Gastrocnemius medialis (tissue), 4 donors: ENCODE results near the gene SHLD1. TPM values are rescaled to one million over a fixed set of nuclear protein-coding genes. Genes with fewer than 3 reads are reported as not detected.

Source experiments
- ATAC-seq, 2 donors: fragments of 150-250 bp; one replicate each; pipeline ENCODE4 v1.9.1; 2016
- DNase-seq, 2 donors: peaks; one replicate each; pipeline ENCODE4 v3.0.0-alpha.2; 2019
- H3K27ac ChIP-seq, 4 donors: fragments of 200-600 bp; sonication (generic); 1 replicate in 1 of 4; 2 replicates in 3 of 4; pipeline ENCODE4 v1.5.1; 2016 to 2018; ENCODE audit warnings: mild to moderate bottlenecking in 2 of 4, moderate library complexity in 1 of 4
- H3K27me3 ChIP-seq, 3 donors: fragments of 200-600 bp; sonication (generic) in 2 of 3; 1 replicate in 1 of 3; 2 replicates in 2 of 3; pipeline versions ENCODE4 v1.5.1 to v1.6.0; 2016 to 2019; ENCODE audit warnings: mild to moderate bottlenecking in 1 of 3, moderate library complexity in 1 of 3
- H3K36me3 ChIP-seq, 2 donors: fragments of 200-600 bp; sonication (generic) in 1 of 2; one replicate each; pipeline ENCODE4 v1.5.1; 2017 to 2018
- H3K4me1 ChIP-seq, 2 donors: fragments of 200-600 bp; sonication (generic) in 1 of 2; one replicate each; pipeline ENCODE4 v1.5.1; 2016 to 2017; ENCODE audit warnings: mild to moderate bottlenecking in 2 of 2
- H3K4me3 ChIP-seq, 4 donors: fragments of 200-600 bp; sonication (generic) in 3 of 4; 1 replicate in 1 of 4; 2 replicates in 3 of 4; pipeline ENCODE4 v1.5.1; 2016 to 2019; ENCODE audit warnings: mild to moderate bottlenecking in 2 of 4
- H3K9me3 ChIP-seq, 3 donors: fragments of 200-600 bp; sonication (generic) in 2 of 3; 1 replicate in 1 of 3; 2 replicates in 2 of 3; pipeline ENCODE4 v1.5.1; 2016 to 2019
- CTCF ChIP-seq, 5 experiments: fragments of 450-650 bp in 3 of 5; fragments of 200-600 bp in 2 of 5; sonication (generic) in 2 of 5; IDR thresholded peaks in 4 of 5; conservative IDR thresholded peaks in 1 of 5; 1 replicate in 4 of 5; 2 replicates in 1 of 5; pipeline ENCODE4 v1.5.1; 2016 to 2019; ENCODE audit warnings: antibody characterized with exemption in 5 of 5, mild to moderate bottlenecking in 3 of 5, moderate library complexity in 3 of 5
- POLR2A ChIP-seq, 2 donors: fragments of 450-650 bp; IDR thresholded peaks; one replicate each; pipeline ENCODE4 v1.6.1; 2017; ENCODE audit warnings: antibody characterized with exemption in 2 of 2, mild to moderate bottlenecking in 2 of 2, moderate library complexity in 2 of 2
- in situ Hi-C, 4 donors: fragments of 200-750 bp; cut with MboI; loops; one replicate each; pipeline versions ENCODE4 v1.15.0 to v1.8.0; 2017; ENCODE audit warnings: low sequenced_read_pairs in 4 of 4
- intact Hi-C: fragments of 100-400 bp; cut with DNase I; formaldehyde crosslinking; loops from one replicate; pipeline ENCODE4 v1.15.1; 2023; ENCODE audit warnings: low total_unique reads
- total RNA-seq, 4 donors: library from RNA; depleted of rRNA; stranded (reverse); fragments of >200 nt; gene quantifications; one replicate each; pipeline versions ENCODE4 v1.1.0 to v1.2.3, GENCODE V29; 2016

The SHLD1 gene
- total RNA-seq, 4 donors from 2014 or later = 5.4 to 7.1 (median 5.8) TPM

GRCh38 chr20:5806457-5807263 lies 56.5 kb downstream of the SHLD1 start:
- Histone ChIP-seq H3K4me1 (peaks cover 6 to 7% of the 10 kb centered on the region in 2 donors), H3K4me3 (no peak overlapping the region), H3K27ac (no peak overlapping the region), H3K9me3 (no peaks in the 10 kb centered on the region), H3K36me3 (no peaks in the 10 kb centered on the region), H3K27me3 (no peaks in the 10 kb centered on the region)
- DNase-seq (no peak), ATAC-seq (no peak)
- TF ChIP-seq POLR2A (IDR thresholded peaks at IDR 0.05) (no peak), CTCF (IDR thresholded peaks at IDR 0.05 in 4 of 5, conservative IDR thresholded peaks at IDR 0.05 in 1 of 5) (no peak)
- in situ Hi-C loops (no loop called here), intact Hi-C loops (no loop called here)

GRCh38 chr20:5807431-5807830 lies 57.2 kb downstream of the SHLD1 start:
- Histone ChIP-seq H3K9me3 (no peaks in the 10 kb centered on the region), H3K36me3 (no peaks in the 10 kb centered on the region), H3K27ac (no peak overlapping the region), H3K4me1 (peaks cover 6 to 7% of the 10 kb centered on the region in 2 donors), H3K4me3 (no peak overlapping the region), H3K27me3 (no peaks in the 10 kb centered on the region)
- intact Hi-C loops = no loop called here
- ATAC-seq = no peak
- no peak for DNase-seq
- in situ Hi-C loops = no loop called here
- TF ChIP-seq POLR2A (IDR thresholded peaks at IDR 0.05) (no peak), CTCF (IDR thresholded peaks at IDR 0.05 in 4 of 5, conservative IDR thresholded peaks at IDR 0.05 in 1 of 5) (no peak)

GRCh38 chr20:5808901-5809300 lies 58.7 kb downstream of the SHLD1 start:
- no peaks in the 10 kb centered on the region for H3K27me3 ChIP-seq
- no peak overlapping the region for H3K4me3 ChIP-seq
- TF ChIP-seq POLR2A (IDR thresholded peaks at IDR 0.05) = no peak
- TF ChIP-seq CTCF (IDR thresholded peaks at IDR 0.05 in 4 of 5, conservative IDR thresholded peaks at IDR 0.05 in 1 of 5) = no peak
- no peaks in the 10 kb centered on the region for H3K36me3 ChIP-seq
- no peak for DNase-seq
- no peak for ATAC-seq
- no peaks in the 10 kb centered on the region for H3K9me3 ChIP-seq
- in situ Hi-C loops (no loop called here), intact Hi-C loops (no loop called here)
- H3K4me1 ChIP-seq = peaks cover 6 to 7% of the 10 kb centered on the region in 2 donors
- no peak overlapping the region for H3K27ac ChIP-seq

- peaks cover 2 to 3% of the 10 kb centered on the region in 2 donors for H3K4me1 ChIP-seq
- H3K27ac ChIP-seq = no peak overlapping the region
- no peak for TF ChIP-seq POLR2A (IDR thresholded peaks at IDR 0.05)
- TF ChIP-seq CTCF (IDR thresholded peaks at IDR 0.05 in 4 of 5, conservative IDR thresholded peaks at IDR 0.05 in 1 of 5) = no peak
- H3K36me3 ChIP-seq = no peaks in the 10 kb centered on the region
- intact Hi-C loops (no loop called here), in situ Hi-C loops (no loop called here)
- no peaks in the 10 kb centered on the region for H3K9me3 ChIP-seq
- no peaks in the 10 kb centered on the region for H3K27me3 ChIP-seq
- H3K4me3 ChIP-seq = no peak overlapping the region
- ATAC-seq (no peak), DNase-seq (no peak)
Observed at GRCh38 chr20:5809495-5809894, 59.3 kb downstream of the SHLD1 start.
